NCI-H146 (cell line): ENCODE data around the gene ALPI.
"Not testable (repeated sequence)": the region's sequence is repeated elsewhere in the genome, so short reads cannot be mapped to it uniquely, and the experiment has no call there.

Experiments used
- DNase-seq: peaks from one replicate; lab custom pipeline; 2025; lab: John Stamatoyannopoulos, UW

Gene ALPI

DNA sequence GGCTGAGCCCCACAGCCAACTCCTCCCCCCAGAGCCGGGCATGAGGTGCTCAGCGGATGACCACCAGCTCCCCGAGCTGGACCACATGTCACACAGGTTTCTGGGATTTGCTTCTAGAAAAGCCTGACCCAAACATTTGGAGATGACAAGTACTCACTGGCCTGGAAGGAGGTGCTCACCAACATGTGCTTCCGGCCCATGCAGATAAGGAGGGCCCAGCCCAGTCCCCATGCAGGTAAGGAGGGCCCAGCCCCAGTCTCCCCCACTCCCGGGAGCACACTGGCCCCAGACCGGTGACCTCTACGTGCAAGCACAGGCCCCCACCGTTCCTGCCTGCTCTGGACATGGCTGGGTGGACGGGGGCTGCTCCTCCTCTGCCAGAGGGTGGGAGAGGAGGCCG lies 14.0 kb upstream of the ALPI start:
- DNase-seq: not testable (repeated sequence)

- DNase-seq: not testable (repeated sequence)
Measured at GRCh38 chr2:232442431-232442830, 13.5 kb upstream of the ALPI start.

DNA sequence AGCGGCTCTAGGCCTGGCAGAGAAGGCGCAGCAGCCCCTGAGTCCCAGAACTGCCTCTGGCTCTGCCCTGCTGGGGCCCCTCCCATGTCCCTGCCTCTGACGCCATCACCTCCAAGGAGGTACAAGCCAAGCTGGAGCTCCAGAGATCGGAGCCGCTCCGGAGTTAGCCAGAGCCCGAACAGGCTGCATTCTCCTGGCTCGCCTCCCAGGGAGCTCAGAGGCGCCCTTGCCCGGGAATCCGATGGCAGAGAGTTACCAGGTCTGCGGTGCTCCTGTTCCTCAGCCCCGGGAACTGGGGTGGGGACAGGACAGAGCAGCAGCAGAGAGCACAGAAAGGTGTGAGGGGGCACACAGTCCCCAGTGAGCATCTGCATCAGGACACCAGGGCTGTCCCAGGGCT lies 12.9 kb upstream of the ALPI start:
- DNase-seq: not testable (repeated sequence)

- DNase-seq: not testable (repeated sequence)
Measured at GRCh38 chr2:232443669-232444408, 12.1 kb upstream of the ALPI start.

DNA sequence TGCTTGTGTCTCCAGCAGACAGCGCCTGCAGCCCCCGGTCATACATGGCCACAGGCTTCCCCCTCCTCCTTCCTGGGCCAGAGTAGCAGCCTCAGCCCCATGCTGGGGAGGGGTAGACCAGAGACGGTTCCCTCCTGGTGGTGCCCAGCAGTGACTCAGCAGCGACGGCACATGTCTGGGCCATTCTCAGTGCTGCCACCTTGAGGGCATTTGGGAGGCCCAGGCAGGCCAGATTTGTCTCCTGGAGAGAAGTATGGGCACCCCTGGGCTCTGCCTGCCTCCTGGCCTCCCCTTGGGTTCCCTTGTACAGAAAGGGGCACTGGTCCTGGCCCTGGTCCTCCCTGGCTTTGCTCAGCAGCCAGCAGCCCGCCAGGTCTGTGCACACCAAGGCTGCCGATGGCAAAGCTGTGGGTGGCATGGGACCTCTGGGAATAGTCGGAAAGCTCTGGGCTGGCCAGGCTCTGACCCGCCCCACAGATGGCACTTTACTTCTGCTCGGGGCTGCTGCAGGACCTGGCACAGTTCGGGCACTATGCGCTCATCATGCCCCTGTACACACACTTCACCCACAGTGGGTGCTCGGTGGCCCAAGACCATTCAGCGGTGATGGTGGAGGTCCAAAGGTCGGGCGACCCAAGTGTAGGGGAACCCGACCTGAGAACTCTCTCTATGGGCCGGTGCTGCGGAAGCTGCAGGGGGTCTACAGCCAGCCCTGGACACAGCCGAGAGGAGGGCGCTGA lies 11.4 kb upstream of the ALPI start:
- DNase-seq: no peak

DNA sequence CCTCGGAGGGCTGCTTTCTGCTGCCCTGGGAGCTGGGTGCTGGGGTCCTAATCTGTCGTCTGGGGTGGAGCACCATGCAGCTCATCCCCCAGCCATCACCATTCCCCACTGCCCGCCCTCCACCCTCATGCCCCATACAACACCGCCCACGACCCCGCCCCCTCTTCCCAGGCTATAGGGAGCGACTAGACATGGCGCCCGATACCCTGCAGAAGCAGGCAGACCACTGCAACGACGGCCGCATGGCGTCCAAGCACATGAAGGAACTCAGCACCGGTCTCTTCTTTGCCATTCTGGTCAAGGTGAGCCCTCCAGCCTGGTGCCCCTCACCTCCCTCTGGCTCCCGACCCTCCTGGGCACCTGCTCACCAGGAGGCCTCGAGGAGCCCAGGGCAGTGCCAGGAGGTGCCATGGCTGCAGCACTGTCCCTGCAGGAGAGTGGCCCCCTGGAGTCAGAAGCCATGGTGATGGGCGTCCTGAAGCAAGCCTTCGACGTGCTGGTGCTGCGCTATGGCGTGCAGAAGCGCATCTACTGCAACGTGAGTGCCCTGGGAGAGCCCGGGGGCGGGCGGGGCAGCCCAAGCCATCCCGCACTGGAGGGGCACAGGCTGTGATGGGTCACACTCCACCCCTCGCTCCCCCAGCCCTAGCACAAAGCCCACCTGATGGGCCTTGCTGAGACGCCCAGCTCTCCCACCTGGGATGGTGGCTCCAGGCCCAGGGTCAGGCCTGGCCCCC lies 10.6 kb upstream of the ALPI start:
- not testable (repeated sequence) for DNase-seq

- DNase-seq: not testable (repeated sequence)
Measured at GRCh38 chr2:232446266-232446777, 9.6 kb upstream of the ALPI start.

GRCh38 chr2:232447091-232447620 lies 8.8 kb upstream of the ALPI start:
- no peak for DNase-seq

GRCh38 chr2:232447638-232448303 lies 8.2 kb upstream of the ALPI start:
- no peak for DNase-seq

- no peak for DNase-seq
Measured at GRCh38 chr2:232448304-232448690, 7.7 kb upstream of the ALPI start.

DNA sequence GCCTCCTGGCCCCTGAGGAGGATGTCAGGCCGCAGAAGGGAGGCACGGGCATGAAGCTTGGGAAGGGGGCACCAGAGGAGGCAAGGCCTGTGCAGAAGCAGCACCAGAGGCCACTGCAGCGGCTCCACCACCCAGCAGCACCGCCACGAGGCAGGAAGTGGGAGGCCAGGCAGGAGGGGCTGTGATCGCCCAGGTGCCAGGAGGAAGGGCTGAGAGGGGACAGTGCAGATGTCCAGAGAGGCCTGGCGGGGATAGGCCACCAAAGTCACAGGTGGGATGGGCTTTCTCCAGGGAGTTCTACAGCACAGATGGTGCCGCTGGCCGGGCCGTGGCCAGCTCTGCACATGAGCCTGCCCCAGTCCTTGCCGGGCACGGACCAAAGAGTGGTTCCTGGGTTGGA lies 6.0 kb upstream of the ALPI start:
- no peak for DNase-seq

- not testable (repeated sequence) for DNase-seq
Measured at GRCh38 chr2:232451645-232452044, 4.3 kb upstream of the ALPI start.

DNA sequence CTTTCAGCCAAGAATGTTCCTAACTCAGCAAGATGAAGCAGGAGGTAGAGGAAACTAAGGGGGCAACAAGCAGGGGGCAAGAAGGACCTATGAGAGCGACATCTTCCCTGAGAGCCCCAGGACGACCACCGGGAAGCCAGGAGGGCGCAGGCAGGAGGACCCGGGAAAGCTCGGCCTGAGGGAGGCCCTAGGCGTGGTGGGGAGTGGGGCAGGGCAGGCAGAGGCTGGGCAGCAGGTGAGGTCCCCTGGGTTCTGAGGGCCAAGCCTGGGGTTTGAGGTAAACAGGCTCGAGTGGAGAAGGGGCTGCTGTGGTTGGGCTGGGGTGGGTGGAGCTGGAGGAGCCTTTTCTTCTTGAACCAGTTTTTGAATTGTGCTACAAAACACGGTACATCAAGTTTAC lies 1.3 kb upstream of the ALPI start:
- DNase-seq: no peak

DNA sequence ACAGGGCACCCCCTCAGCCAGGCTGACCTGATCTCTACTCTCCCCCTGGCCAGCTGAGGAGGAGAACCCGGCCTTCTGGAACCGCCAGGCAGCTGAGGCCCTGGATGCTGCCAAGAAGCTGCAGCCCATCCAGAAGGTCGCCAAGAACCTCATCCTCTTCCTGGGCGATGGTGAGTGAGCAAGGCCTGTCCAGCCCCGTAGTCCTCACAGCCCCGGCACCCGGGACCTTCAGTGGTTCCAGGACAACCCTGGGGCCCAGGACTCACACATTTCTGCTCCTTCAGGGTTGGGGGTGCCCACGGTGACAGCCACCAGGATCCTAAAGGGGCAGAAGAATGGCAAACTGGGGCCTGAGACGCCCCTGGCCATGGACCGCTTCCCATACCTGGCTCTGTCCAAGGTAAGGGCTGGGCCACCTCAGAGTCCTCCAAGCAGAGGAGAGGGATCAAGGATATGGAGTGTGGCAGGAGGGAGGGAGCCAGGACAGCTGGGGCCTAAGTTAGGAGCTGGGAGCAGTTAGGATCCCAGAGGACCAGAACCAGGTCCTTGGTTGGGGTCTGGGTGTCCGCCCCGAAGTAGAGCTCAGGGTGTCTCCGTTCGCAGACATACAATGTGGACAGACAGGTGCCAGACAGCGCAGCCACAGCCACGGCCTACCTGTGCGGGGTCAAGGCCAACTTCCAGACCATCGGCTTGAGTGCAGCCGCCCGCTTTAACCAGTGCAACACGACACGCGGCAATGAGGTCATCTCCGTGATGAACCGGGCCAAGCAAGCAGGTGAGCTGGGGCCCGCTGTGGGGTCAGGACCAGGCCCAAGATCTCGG lies 555 bp downstream of the ALPI start:
- no peak for DNase-seq

DNA sequence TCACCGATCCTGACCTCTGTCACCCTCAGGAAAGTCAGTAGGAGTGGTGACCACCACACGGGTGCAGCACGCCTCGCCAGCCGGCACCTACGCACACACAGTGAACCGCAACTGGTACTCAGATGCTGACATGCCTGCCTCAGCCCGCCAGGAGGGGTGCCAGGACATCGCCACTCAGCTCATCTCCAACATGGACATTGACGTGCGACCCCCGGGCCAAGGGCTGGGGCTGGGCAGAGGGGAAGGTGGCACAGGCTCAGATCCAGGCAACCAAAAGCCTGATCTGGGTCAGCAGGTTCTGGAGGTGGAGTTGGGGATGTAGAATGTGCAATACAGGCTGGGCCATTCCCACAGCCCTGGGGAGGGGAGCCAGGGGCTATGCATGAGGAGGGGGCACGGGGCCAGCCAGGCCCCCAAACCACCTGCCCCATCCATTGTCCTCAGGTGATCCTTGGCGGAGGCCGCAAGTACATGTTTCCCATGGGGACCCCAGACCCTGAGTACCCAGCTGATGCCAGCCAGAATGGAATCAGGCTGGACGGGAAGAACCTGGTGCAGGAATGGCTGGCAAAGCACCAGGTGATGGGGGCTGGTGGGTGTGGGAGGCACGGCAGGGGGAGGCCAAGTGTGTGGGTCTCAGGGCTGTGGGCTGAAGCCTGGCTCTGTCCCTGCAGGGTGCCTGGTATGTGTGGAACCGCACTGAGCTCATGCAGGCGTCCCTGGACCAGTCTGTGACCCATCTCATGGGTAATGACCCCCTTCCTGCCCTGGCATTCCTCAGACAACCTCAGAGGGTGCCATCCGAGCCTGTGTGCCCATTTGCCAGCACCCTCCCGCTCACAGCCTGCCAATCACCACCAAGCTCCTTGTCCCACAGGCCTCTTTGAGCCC lies 1.4 kb downstream of the ALPI start:
- no peak for DNase-seq

- peak; percentile 13 for DNase-seq
Measured at GRCh38 chr2:232458051-232458660, 2.2 kb downstream of the ALPI start.

- DNase-seq: no peak
Measured at GRCh38 chr2:232458661-232459418, 2.9 kb downstream of the ALPI start.

DNA sequence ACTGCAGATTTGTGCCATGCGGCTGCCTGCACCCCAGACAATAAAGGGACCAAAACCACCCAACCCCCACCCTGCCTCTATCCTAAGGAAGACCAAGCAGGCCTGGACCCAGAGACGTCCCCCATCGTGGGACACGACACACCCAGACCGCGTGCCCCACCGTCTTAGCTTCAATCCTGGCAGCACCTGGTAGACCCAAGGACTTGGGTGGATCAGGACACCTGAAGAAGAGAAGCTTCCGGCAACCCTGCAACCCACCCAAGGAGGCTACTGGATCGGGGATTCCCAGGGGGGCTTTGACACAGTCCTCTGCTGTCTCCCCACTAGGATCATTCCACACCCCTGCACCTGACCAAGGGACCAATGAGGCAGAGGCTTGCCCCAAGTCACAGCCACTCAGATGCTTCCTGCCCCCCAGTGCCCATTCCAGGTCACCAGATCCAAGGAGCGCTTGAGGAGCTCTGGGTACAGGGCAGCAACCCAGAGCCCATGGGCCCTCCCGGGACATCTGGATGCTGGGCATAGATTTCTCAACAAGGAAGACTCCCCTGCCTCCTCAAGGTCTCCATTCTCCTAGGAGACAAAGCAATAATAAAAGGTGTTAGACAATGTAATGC lies 3.6 kb downstream of the ALPI start:
- no peak for DNase-seq
